ENCODE data around the gene SNRPB. TPM values are rescaled to one million over a fixed set of nuclear protein-coding genes. Genes with fewer than 3 reads are reported as not detected.

The SNRPB gene
- 203 and 248 TPM in 2 replicates for total RNA-seq

GRCh38 chr20:2470423-2471193 is at the start of gene SNRPB:
Gene SNRPB, minus strand, starts transcription at chr20:2470789. Its CDS starts 99 bp downstream, at chr20:2470690.

GRCh38 chr20:2508631-2509467 is 38.3 kb upstream of the SNRPB start, which contains the start of gene ZNF343:
Gene ZNF343, minus strand, starts transcription at chr20:2508915. Its CDS starts 15,020 bp downstream, at chr20:2493895.

Other genes with a start within 250 kb of the SNRPB start
- under 0.01 TPM in 1 of 2 replicates, not detected in the other for gene TGM3, start 174.8 kb downstream of the SNRPB start, total RNA-seq
- not detected in 2 replicates for gene TGM6, start 89.9 kb downstream of the SNRPB start, total RNA-seq
- gene ZNF343, start 38.1 kb upstream of the SNRPB start, total RNA-seq: 6.6 and 15.9 TPM in 2 replicates
- not detected in 2 replicates for gene TMC2, start 65.8 kb upstream of the SNRPB start, total RNA-seq
- 81.6 and 99.5 TPM in 2 replicates for gene NOP56, start 181.8 kb upstream of the SNRPB start, total RNA-seq
- gene IDH3B, start 193.4 kb upstream of the SNRPB start, total RNA-seq: 70.8 and 86.9 TPM in 2 replicates
- gene EBF4, start 222.0 kb upstream of the SNRPB start, total RNA-seq: 1.7 and 2.1 TPM in 2 replicates

Data from pericardium fibroblast (primary cell).